Heart left ventricle (tissue), 16 donors: ENCODE data around the gene ZNF66. TPM values are rescaled to one million over a fixed set of nuclear protein-coding genes. Genes with fewer than 3 reads are reported as not detected.
"Not testable (repeated sequence)": the region's sequence is repeated elsewhere in the genome, so short reads cannot be mapped to it uniquely, and the experiment has no call there.

Source experiments
- ATAC-seq, 4 donors: fragments of 200-7000 bp; cut with Tn5 transposase; one replicate each; pipeline ENCODE4 v1.9.1; 2020 to 2022; ENCODE audit warnings: moderate library complexity in 4 of 4, mild to moderate bottlenecking in 3 of 4, moderate number of reproducible peaks in 1 of 4
- DNase-seq, 5 donors: peaks; one replicate each; pipeline ENCODE4 v3.0.0-alpha.2; 2020
- H3K27ac ChIP-seq, 12 donors: fragments of 200-600 bp; sonication (generic) in 4 of 12; one replicate each; pipeline versions ENCODE4 v1.5.0 to v1.8.0; 2016 to 2022; ENCODE audit warnings: mild to moderate bottlenecking in 2 of 12
- H3K27me3 ChIP-seq, 9 donors: fragments of 200-600 bp; sonication (generic) in 2 of 9; one replicate each; pipeline versions ENCODE4 v1.5.1 to v1.8.0; 2016 to 2022; ENCODE audit warnings: mild to moderate bottlenecking in 3 of 9
- H3K36me3 ChIP-seq, 9 donors: fragments of 200-600 bp; sonication (generic) in 2 of 9; one replicate each; pipeline versions ENCODE4 v1.5.0 to v1.8.0; 2018 to 2022; ENCODE audit warnings: mild to moderate bottlenecking in 2 of 9
- H3K4me1 ChIP-seq, 12 donors: fragments of 200-600 bp; sonication (generic) in 4 of 12; one replicate each; pipeline versions ENCODE4 v1.5.0 to v1.8.0; 2016 to 2022; ENCODE audit warnings: mild to moderate bottlenecking in 3 of 12
- H3K4me3 ChIP-seq, 12 donors: fragments of 200-600 bp; sonication (generic) in 4 of 12; one replicate each; pipeline versions ENCODE4 v1.5.0 to v1.8.0; 2017 to 2022; ENCODE audit warnings: mild to moderate bottlenecking in 9 of 12, moderate library complexity in 4 of 12
- H3K9me3 ChIP-seq, 12 donors: fragments of 200-600 bp; sonication (generic) in 4 of 12; one replicate each; pipeline versions ENCODE4 v1.5.0 to v1.8.0; 2016 to 2022; ENCODE audit warnings: mild to moderate bottlenecking in 1 of 12
- POLR2A ChIP-seq, 2 donors: fragments of 450-650 bp; IDR thresholded peaks; one replicate each; pipeline ENCODE4 v1.6.1; 2017; ENCODE audit warnings: antibody characterized with exemption in 2 of 2, mild to moderate bottlenecking in 2 of 2, moderate library complexity in 2 of 2
- WGBS, 4 donors: extraction: QIAGEN DNeasy Blood & Tissue Kit in 2 of 4; methylation state at CpG; one replicate each; pipeline versions ENCODE4 v1.1.5 to v1.1.7; 2013 to 2018; 5-methylcytosine and 5-hydroxymethylcytosine counted together
- intact Hi-C, 10 donors: fragments of 100-400 bp; cut with DNase I; formaldehyde crosslinking; loops; one replicate each; pipeline versions ENCODE4 v1.11.1 to v1.14.2; 2022
- long read RNA-seq, 3 donors: library from polyadenylated mRNA; unstranded; transcript quantifications; one replicate each; pipeline ENCODE4 v2.0.0, GENCODE V29; 2020 to 2021
- polyA plus RNA-seq, 2 donors: library from polyadenylated mRNA; stranded (reverse); fragments of 200-250 nt; gene quantifications; one replicate each; pipeline ENCODE4 v1.2.3, GENCODE V29; 2013
- total RNA-seq, 9 donors: library from RNA; depleted of rRNA in 2 of 9; stranded (reverse); fragments of >200 nt in 2 of 9; fragmentation: NEBNext Ultra II Directional in 3 of 9; extraction: Animal tissue kit (Norgen Biotek cat#: 25700) in 3 of 9; gene quantifications; one replicate each; pipeline versions ENCODE4 v1.1.0 to v1.2.4, GENCODE V29; 2016 to 2023
- TF ChIP-seq, protein P1 (sequence below), 12 donors: fragments of 200-600 bp; sonication (generic) in 4 of 12; IDR thresholded peaks; one replicate each; pipeline versions ENCODE4 v1.5.0 to v1.8.0; 2018 to 2022; ENCODE audit warnings: antibody characterized with exemption in 12 of 12, mild to moderate bottlenecking in 5 of 12
- donor health status: ischemic (EF 13 %, LVEDD 7.1; RV severe dilation, severe dysfunction).
- donor health status: healthy with polysubstance abuse.
- donor health status: DM: no; HTN: yes; CAD: no.
- donor health status: DM: no; HTN: no; CAD: no.
- donor health status: ischemic (EF 25% LVEDD 6.9; RV normal size, moderate dysfunction).
- donor health status: ischemic (EF 25% LVEDD 5.7; RV mildly dilated, moderate dysfunction).
- donor health status: healthy.
- donor health status: DM: yes; HTN: yes; CAD: no.
- donor health status: ischemic (EF 35%, LVEDD 5.7; RV mildly dilated, moderate dysfunction).
- donor health status: nonischemic (EF 11% LVEDD 7.7; RV severe dilation, severe dysfunction).
- donor health status: DM: yes; HTN: yes; CAD: no.
- donor health status: PGD.
- donor health status: ischemic (EF 29% LVEDD 5.4; RV normal size, mild dysfunction).
- donor health status: nonischemic (EF 23%, LVEDD 6.1; RV moderate dilation, normal function).

ZNF66 gene
- total RNA-seq (1 to 10 TPM in 7 of 9 donors, under 1 TPM in 2; 0.35 to 3.7 (median 1.5) TPM), polyA plus RNA-seq (under 1 TPM; 0.65 to 0.93 TPM)
- long read RNA-seq, donor 1, partial matches to known transcripts: 0 of 3 reads
- long read RNA-seq, donor 1, other reads (novel, unspliced or antisense): 1 of 3 reads
- long read RNA-seq, donor 2, partial matches to known transcripts: 0 of 4 reads
- long read RNA-seq, donor 2, other reads (novel, unspliced or antisense): 1 of 4 reads
- long read RNA-seq, donor 3, partial matches to known transcripts: 0 of 3 reads
- long read RNA-seq, donor 3, other reads (novel, unspliced or antisense): 0 of 3 reads

GRCh38 chr19:20776083-20777076, at the start of gene ZNF66:
ZNF66 (plus strand) TSS chr19:20776304; CDS start chr19:20776448, 144 bp downstream.
- DNase-seq (peak; percentile 96 to 99 (median 97)), ATAC-seq (peak; percentile 100)
- H3K27ac ChIP-seq: peak within 1 kb of the TSS in 9 of 12 donors; percentile 11 to 62 (median 43)
- WGBS, 4 donors: 1 to 2% (median 1%) methylated on average over 31 to 42 of the region's 42 CpGs
- no peaks in the 10 kb centered on the region for H3K36me3 ChIP-seq
- H3K4me1 ChIP-seq: peaks cover 0 to 14% (median 3%) of the 10 kb centered on the region in 12 donors
- no peaks in the 10 kb centered on the region for H3K27me3 ChIP-seq
- peak within 1 kb of the TSS; percentile 58 to 96 (median 76) for H3K4me3 ChIP-seq
- TF ChIP-seq POLR2A (IDR thresholded peaks at IDR 0.05): peak in 1 of 2 donors; percentile 82
- TF ChIP-seq, protein P1, sequence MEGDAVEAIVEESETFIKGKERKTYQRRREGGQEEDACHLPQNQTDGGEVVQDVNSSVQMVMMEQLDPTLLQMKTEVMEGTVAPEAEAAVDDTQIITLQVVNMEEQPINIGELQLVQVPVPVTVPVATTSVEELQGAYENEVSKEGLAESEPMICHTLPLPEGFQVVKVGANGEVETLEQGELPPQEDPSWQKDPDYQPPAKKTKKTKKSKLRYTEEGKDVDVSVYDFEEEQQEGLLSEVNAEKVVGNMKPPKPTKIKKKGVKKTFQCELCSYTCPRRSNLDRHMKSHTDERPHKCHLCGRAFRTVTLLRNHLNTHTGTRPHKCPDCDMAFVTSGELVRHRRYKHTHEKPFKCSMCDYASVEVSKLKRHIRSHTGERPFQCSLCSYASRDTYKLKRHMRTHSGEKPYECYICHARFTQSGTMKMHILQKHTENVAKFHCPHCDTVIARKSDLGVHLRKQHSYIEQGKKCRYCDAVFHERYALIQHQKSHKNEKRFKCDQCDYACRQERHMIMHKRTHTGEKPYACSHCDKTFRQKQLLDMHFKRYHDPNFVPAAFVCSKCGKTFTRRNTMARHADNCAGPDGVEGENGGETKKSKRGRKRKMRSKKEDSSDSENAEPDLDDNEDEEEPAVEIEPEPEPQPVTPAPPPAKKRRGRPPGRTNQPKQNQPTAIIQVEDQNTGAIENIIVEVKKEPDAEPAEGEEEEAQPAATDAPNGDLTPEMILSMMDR (IDR thresholded peaks at IDR 0.05): no peak
- no peaks in the 10 kb centered on the region for H3K9me3 ChIP-seq
- intact Hi-C loops: loop anchor here in 5 of 10 donors (2.0 to 10.0 kb wide), 5 partner anchors 112 to 212 kb away; partner anchors contain the start of genes ZNF626 (in 3 of the 5), ZNF737 (in 2 of the 5) and ZNF85 (in 2 of the 5)

DNA sequence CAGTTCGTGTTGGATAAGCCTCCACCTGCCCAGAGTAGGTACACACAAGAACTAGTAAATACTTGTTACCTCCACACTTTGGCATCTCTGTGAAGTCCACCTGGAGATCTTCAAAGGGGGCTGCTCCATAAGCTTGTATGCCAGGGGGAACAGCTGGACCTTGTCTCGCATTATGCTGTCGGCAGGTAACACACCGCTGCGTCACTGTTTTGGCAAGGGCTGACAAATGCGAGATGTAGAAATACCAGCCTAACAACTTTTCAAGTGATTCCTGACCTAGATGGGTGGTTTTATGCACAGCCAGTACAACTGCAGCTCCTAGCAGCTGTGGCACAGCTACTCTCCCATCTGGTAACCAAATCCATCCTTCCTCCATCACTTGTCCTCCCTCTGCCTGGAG, 25.9 kb upstream of the ZNF66 start:
- WGBS, 4 donors: 79 to 87% (median 85%) methylated on average over 5 to 6 of the region's 6 CpGs
- H3K4me1 ChIP-seq, ATAC-seq, H3K9me3 ChIP-seq, H3K27ac ChIP-seq, intact Hi-C loops, H3K36me3 ChIP-seq, H3K27me3 ChIP-seq, H3K4me3 ChIP-seq, DNase-seq: not testable (repeated sequence)

DNA sequence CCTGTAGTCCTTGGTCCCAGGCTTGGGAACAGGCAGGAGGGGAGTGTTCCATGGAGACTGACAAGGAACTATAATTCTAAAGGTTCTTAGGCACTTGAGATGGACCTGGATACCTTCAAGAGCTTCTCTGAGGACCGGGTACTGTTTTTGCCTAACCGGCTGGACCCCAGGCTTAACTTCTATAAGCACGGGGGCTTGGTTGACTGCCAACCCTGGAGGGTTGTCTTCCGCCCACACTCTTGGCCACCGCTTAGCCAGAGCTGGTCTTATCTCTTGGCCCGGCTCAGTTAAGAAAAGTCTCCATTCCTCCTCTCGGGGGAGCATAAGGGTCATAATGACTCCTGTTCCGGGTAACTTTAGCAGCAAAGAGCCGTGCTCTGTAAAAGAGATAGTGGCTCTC, 23.8 kb upstream of the ZNF66 start:
- H3K27ac ChIP-seq, H3K4me1 ChIP-seq, H3K9me3 ChIP-seq, ATAC-seq, H3K36me3 ChIP-seq, DNase-seq, H3K4me3 ChIP-seq, H3K27me3 ChIP-seq, intact Hi-C loops: not testable (repeated sequence)
- WGBS, 4 donors: 47 to 59% (median 51%) methylated on average over 5 to 9 of the region's 9 CpGs

DNA sequence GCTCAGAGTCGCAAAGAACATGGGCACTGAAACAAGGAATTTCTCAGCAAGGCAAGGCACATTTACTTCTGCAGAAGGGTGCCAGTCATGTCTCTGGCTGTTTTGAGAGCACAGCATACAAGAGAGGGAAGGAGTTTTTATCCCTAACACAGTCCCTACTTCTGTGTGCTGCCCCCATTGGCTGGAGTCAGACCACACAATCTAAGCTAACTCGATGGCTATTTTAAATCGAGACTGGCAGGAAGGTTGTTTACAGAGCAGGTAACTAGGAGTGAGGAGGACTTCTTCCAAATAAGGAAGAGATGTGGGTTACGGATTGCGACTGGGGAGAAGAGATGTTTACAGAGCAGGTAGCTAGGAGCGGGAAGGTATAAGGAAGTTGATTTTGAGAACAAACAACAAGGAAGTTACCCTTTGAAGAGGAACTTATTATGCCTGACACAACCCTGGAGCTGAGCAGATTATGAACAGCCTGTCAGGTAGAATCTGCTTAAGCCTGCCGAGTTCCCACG, 6.8 kb upstream of the ZNF66 start:
- H3K27ac ChIP-seq, H3K9me3 ChIP-seq, H3K27me3 ChIP-seq, H3K4me3 ChIP-seq, H3K36me3 ChIP-seq, intact Hi-C loops, DNase-seq, H3K4me1 ChIP-seq, ATAC-seq: not testable (repeated sequence)
- WGBS, 4 donors: 89 to 91% (median 91%) methylated on average over 8 of the region's 8 CpGs

- no peak for DNase-seq
- no peaks in the 10 kb centered on the region for H3K27me3 ChIP-seq
- peaks cover 0 to 21% (median 0%) of the 10 kb centered on the region in 12 donors for H3K9me3 ChIP-seq
- intact Hi-C loops: no loop called here
- peaks cover 0 to 16% (median 7%) of the 10 kb centered on the region in 9 donors for H3K36me3 ChIP-seq
- H3K27ac ChIP-seq: no peak overlapping the region
- ATAC-seq: no peak
- H3K4me3 ChIP-seq: no peak overlapping the region
- no peaks in the 10 kb centered on the region for H3K4me1 ChIP-seq
- TF ChIP-seq, protein P1 (IDR thresholded peaks at IDR 0.05): no peak
- TF ChIP-seq POLR2A (IDR thresholded peaks at IDR 0.05): no peak
These were observed 11.7 kb downstream of the ZNF66 start for GRCh38 chr19:20787786-20788185.
